ENCODE measurements around the gene FDX2. TPM values are rescaled to one million over a fixed set of nuclear protein-coding genes. Genes with fewer than 3 reads are reported as not detected.
"Not testable (repeated sequence)": the region's sequence is repeated elsewhere in the genome, so short reads cannot be mapped to it uniquely, and the experiment has no call there.

FDX2 gene
- polyA plus RNA-seq, 1 donor, result 14.3 TPM

DNA sequence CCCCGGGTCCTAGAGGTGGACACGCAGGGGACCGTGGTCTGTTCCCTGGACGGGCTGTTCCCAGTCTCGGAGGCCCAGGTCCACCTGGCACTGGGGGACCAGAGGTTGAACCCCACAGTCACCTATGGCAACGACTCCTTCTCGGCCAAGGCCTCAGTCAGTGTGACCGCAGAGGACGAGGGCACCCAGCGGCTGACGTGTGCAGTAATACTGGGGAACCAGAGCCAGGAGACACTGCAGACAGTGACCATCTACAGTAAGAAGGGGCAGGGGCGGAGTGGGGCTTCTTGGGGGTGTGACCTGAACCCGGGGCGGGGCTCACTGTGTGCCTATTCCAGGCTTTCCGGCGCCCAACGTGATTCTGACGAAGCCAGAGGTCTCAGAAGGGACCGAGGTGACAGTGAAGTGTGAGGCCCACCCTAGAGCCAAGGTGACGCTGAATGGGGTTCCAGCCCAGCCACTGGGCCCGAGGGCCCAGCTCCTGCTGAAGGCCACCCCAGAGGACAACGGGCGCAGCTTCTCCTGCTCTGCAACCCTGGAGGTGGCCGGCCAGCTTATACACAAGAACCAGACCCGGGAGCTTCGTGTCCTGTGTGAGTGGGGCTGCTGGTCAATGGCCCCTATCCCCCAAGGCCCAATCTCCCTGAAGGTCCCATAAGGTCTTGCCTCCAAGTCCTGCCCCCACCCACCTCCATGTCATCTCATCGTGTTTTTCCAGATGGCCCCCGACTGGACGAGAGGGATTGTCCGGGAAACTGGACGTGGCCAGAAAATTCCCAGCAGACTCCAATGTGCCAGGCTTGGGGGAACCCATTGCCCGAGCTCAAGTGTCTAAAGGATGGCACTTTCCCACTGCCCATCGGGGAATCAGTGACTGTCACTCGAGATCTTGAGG lies 31.5 kb downstream of the FDX2 start:
- DNase-seq, result no peak

- no peak for DNase-seq
These were observed 32.3 kb downstream of the FDX2 start for GRCh38 chr19:10283301-10284064.

DNA sequence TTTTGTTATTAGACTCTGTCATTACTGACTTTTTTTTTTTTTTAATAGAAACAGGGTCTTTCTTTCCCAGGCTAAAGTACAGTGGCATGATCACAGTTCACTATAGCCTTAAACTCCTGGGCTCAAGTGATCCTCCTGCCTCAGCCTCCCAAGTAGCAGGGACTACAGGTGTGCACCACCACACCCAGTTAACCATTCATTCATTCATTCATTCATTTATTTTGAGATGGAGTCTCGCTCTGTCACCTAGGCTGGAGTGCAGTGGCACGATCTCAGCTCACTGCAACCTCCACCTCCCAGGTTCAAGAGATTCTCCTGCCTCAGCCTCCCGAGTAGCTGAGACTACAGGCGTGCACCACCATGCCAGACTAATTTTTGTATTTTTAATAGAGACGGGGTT lies 33.8 kb downstream of the FDX2 start:
- not testable (repeated sequence) for DNase-seq

GRCh38 chr19:10279737-10280442 lies 35.9 kb downstream of the FDX2 start:
- DNase-seq, result no peak

DNA sequence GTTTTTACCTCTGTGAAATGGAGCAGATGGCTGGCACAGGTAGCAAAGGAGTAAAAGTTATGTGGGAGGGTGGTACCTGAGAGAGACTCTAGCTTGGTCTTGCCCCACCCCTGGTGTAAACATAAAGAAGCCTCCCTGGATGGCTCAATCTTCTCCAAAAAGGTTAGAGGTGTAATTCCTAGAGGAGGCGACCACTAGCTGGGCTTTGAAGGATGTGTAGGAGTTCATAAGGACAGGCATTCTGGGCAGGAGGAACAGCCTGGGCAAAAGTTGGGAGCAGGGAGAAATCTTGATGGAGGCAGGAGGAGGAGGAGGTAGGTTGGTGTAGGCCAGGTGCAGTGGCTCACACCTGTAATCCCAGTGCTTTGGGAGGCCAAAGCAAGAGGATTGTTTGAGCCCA lies 36.9 kb downstream of the FDX2 start:
- no peak for DNase-seq

DNA sequence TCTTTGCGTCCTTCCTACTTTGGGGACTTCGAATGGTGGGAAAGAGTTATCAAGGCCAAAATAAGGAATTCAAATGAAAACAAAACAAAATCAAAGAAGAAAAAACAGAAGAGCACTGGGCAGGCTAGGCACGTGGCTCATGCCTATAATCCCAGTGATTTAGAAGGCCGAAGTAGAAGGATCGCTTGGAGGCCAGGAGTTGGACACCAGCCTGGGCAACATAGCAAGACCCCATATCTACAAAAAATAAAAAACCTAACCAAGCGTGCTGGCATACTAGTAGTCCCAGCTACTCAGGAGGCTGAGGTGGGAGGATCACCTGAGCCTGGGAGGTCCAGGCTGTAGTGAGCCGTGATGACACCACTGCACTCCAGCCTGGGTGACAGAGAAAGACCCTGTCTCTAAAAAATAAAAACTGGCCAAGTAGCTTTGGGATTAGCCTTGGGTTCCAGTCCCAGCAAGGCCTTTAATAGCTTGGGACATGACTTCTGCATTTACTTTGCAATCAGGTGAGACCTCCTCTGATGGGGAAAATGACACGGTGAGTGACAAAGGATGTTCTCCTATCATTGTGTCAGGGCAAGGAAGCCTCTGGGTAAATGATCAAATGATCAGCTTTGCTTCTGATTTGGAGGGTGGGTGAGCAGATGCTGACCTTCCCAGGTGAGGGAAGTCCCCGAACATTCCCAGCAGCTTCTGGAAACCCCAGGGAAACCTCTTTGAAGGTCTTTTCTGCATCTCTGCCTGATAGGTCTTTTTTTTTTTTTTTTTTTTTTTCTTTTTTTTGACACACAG lies 37.8 kb downstream of the FDX2 start:
- no peak for DNase-seq

- DNase-seq, result no peak
These were observed 41.2 kb downstream of the FDX2 start for GRCh38 chr19:10274589-10274988.

DNA sequence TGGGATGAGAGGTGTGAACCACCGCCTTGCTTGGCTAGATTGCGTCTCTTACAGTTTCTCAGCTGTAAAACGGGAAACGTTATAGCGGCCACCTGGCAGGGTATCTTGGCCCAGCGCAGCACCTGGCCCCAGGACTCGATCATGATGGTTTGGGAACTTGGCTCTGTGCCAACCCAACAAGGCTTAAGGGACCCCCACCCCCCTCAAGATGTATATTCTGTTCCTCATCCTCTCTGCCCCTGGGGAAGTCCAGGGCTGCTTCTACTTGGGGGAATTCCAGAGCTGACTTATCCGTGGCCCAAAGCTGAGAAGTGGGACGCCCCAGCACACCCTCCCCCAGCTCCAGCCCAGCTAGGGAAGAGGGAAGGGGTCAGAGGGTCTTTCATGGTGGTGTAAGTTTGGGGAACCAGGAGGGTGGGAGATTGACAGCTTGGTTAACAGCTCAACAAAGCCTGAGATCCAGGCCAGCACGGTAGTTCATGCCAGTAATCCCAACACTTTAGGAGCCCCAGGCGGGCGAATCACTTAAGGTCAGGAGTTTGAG lies 44.2 kb downstream of the FDX2 start:
- DNase-seq, result no peak

DNA sequence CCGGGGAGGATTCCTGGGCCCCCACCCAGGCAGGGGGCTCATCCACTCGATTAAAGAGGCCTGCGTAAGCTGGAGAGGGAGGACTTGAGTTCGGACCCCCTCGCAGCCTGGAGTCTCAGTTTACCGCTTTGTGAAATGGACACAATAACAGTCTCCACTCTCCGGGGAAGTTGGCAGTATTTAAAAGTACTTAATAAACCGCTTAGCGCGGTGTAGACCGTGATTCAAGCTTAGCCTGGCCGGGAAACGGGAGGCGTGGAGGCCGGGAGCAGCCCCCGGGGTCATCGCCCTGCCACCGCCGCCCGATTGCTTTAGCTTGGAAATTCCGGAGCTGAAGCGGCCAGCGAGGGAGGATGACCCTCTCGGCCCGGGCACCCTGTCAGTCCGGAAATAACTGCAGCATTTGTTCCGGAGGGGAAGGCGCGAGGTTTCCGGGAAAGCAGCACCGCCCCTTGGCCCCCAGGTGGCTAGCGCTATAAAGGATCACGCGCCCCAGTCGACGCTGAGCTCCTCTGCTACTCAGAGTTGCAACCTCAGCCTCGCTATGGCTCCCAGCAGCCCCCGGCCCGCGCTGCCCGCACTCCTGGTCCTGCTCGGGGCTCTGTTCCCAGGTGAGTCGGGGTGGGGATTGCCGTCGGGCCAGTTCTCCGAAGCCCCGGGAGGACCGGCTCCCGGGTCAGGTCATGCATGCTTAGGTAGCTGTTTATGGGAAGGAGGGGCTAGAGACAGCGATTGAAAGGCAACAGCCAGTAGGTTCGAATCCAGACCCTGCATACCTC lies 45.0 kb downstream of the FDX2 start, which contains the start of gene ICAM1:
ICAM1 (plus strand) TSS at position 505 of the 779 bp plus-strand sequence; CDS start at position 545, 40 bp downstream.
- no peak for DNase-seq

DNA sequence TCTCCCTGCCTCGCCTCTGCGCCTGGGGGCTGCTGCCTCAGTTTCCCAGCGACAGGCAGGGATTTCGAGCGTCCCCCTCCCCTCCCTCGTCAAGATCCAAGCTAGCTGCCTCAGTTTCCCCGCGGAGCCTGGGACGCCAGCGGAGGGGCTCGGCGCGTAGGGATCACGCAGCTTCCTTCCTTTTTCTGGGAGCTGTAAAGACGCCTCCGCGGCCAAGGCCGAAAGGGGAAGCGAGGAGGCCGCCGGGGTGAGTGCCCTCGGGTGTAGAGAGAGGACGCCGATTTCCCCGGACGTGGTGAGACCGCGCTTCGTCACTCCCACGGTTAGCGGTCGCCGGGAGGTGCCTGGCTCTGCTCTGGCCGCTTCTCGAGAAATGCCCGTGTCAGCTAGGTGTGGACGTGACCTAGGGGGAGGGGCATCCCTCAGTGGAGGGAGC lies 45.6 kb downstream of the FDX2 start:
- DNase-seq, result no peak

DNA sequence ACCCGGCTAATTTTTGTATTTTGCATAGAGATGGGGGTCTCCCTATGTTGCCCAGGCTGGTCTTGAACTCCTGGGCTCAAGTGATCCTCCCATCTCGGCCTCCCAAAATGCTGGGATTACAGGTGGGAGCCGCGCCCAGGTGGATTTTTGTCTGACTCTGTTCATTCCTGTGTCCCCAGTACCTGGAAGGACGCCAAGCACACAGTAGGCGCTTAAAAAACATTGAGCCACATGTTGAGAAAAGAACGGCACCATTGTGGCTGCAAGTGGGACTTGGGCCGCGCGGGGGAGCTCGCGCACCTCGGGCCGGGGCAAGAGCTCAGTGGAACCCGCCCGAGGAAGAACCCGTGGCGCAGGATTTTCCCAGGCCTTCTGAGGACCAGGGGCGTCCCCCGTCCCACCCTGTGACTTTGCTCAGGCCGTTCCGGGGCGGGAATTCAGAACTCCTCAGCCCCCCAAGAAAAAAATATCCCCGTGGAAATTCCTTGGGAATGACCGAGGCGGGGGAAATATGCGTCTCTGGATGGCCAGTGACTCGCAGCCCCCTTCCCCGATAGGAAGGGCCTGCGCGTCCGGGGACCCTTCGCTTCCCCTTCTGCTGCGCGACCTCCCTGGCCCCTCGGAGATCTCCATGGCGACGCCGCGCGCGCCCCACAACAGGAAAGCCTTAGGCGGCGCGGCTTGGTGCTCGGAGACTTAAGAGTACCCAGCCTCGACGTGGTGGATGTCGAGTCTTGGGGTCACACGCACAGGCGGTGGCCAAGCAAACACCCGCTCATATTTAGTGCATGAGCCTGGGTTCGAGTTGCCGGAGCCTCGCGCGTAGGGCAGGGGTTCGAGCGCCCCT lies 46.3 kb downstream of the FDX2 start:
- DNase-seq, result no peak

DNA sequence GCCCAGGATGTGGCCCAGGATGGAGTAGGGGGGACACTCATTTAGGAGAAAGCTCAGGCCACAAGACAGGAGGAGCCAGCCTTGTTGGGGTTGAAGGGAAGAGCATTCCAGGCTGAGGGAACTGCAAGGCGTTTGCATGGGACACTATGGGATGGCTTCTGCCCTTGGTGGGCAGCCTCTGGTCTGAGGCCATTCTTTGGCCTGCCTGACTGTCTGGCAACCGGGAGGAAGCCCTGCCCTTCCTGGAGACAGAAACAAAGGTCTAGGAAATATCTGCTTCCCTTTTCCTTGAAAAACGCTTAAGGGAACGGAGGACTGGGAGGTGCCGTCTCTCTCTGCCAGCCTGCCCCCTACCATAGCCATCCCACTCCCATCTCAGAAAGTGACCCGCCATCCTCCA lies 47.7 kb downstream of the FDX2 start:
- no peak for DNase-seq

DNA sequence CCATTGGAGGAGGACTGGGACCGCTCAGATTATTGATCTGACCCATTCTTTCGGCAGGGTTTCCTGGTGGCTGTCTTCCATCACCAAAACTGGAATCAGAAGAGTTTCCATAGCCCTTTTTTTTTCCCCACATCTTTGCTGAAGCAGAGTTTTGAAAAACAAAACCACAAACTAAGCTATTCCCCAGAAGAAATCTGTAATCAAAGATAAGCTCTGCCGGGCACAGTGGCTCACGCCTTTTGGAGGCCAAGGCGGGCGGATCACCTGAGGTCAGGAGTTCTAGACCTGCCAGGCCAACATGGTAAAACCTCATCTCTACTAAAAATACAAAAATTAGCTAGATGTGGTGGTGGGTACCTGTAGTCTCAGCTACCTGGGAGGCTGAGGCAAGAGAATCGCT lies 49.1 kb downstream of the FDX2 start:
- no peak for DNase-seq

DNA sequence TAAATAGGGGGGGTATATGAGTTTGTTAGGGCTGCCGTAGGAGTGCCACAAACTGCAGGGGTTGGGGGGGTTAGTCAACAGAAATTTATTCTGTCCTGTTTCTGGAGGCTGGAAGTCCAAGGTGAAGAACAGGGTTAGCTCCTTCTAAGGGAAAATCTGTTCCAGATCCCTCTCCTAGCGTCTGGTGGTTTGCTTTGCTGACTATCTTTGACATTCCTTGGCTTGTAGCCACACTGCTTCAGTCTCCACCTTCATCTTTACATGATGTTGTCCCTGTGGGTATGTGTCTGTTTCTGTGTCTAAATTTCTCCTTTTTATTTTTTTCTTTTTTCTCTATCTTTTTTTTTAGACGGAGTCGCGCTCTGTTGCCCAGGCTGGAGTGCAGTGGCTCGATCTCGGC lies 53.0 kb downstream of the FDX2 start:
- no peak for DNase-seq

DNA sequence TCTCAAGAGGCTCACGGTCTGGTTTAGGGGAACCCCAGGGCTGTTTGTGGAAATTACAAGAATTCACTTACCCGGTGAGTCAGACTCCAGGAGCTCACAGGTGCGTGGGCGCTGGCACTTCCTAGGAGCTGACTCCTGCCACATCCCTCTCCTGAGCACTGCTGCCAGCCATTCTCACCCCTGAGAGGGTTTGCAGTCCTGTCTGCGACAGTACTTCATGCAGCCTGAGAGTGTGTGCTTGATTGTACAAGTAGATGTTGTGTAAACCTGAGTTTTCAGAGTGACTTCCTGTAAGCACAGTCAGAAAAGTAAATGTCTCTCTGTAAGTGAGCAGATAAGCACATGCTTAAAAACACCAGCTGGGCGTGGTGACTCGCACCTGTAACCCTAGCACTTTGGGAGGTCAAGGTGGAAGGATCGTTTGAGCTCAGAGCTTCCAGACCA lies 55.7 kb downstream of the FDX2 start:
- DNase-seq, result no peak

All from left kidney (tissue), 2 donors.